Activated CD8-positive, alpha-beta memory T cell treated with anti-CD3 and anti-CD28 coated beads for 36 hours (primary cell): ENCODE measurements around the gene MAP2K5. TPM values are rescaled to one million over a fixed set of nuclear protein-coding genes. Genes with fewer than 3 reads are reported as not detected.

Experiments
- CTCF ChIA-PET: fragments of 350-600 bp; sonication (Branson Sonifier 250); formaldehyde crosslinking; loops from one replicate; lab custom pipeline; 2021; ENCODE audit warnings: antibody characterized with exemption; lab: Charles Lee
- POLR2A ChIA-PET: fragments of 350-600 bp; sonication (Branson Sonifier 250); formaldehyde crosslinking; loops from one replicate; lab custom pipeline; 2021; ENCODE audit warnings: antibody characterized with exemption; lab: Charles Lee
- total RNA-seq, 2 experiments: library from RNA; stranded (reverse); gene quantifications; one replicate each; pipeline ENCODE4 v1.2.3, GENCODE V29; 2021

MAP2K5 gene
- total RNA-seq, 2 experiments from 2014 or later: 19.1 to 20.8 TPM

- CTCF ChIA-PET: no interaction called here
These were observed 8.0 kb downstream of the MAP2K5 start for GRCh38 chr15:67550522-67550921.

DNA sequence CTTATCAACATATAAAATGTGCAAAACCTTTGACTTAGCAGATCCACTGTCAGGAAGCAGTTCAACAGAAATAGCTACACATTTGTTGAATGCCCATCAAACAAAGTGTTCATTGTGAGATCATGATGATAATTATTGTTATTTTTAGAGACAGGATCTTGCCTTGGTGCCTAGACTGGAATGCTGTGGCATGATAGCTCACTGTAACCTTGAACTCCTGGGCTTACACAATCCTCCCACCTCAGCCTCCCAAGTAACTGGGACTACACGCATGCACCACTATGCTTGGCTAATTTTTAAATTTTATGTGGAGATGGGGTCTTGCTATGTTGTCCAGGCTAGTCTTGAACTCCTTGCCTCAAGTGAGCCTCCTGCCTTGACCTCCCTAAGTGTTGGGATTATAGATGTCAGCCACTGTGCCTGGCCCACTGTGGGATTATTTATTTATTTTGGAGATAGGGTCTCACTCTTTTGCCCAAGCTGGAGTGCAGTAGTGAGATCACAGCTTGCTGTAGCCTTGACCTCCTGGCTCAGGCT lies 8.8 kb downstream of the MAP2K5 start:
- ChIA-PET CTCF (no interaction called here), POLR2A (no interaction called here)

More at GRCh38 chr15:67550522-67550921, 8.0 kb downstream of the MAP2K5 start:
- POLR2A ChIA-PET: no interaction called here

DNA sequence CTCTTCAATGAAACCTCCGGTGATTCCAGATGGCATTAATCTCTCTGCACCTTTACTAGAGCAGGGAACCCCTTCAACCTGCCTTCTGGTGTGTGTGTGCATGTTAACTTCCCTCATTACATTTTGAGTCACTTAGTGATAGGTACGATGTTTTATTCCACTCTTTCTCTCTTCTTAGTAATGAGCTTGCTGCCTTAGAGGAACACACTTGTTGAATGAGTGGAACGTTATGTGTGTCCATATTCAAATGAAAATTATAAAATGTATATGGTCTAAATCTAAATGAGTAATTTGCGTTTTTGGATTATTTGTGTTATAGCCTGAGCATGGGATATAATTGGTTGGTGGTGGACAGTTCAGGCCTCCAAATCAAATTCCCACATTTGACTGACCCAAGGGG lies 12.1 kb downstream of the MAP2K5 start:
- CTCF ChIA-PET: no interaction called here
- POLR2A ChIA-PET: no interaction called here

DNA sequence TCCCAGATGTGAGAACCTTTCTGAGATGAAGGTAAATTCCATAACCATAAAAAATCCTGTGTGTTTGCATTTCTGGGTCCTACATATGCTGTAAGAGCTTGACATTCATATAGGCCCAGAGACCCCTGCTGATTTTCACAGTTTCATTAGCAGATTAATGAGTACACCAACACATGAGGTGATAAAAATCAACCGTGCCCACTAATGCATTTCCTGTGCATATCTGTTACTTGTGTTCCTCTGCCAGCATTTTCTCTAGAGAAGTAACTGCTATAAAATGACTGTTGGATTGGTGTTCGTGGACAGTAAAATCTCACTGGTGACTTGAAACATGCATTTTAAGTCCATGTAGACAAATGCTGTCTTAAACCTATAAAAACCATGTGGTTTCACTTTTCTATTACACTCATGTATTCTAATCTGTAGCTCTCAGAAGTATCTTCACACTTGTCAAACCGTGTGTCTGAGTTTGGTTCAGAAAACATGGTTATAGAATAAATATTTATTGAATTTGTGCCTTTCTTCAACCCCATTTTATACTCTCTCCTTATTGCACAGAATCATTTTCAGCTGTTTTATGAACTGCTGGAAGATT lies 14.6 kb downstream of the MAP2K5 start:
- ChIA-PET POLR2A (no interaction called here), CTCF (no interaction called here)

- ChIA-PET POLR2A (no interaction called here), CTCF (no interaction called here)
These were observed 16.0 kb downstream of the MAP2K5 start for GRCh38 chr15:67558502-67558901.

GRCh38 chr15:67559158-67559557 lies 16.7 kb downstream of the MAP2K5 start:
- CTCF ChIA-PET: no interaction called here
- POLR2A ChIA-PET: no interaction called here

GRCh38 chr15:67559576-67559975 lies 17.1 kb downstream of the MAP2K5 start:
- ChIA-PET POLR2A (no interaction called here), CTCF (no interaction called here)

DNA sequence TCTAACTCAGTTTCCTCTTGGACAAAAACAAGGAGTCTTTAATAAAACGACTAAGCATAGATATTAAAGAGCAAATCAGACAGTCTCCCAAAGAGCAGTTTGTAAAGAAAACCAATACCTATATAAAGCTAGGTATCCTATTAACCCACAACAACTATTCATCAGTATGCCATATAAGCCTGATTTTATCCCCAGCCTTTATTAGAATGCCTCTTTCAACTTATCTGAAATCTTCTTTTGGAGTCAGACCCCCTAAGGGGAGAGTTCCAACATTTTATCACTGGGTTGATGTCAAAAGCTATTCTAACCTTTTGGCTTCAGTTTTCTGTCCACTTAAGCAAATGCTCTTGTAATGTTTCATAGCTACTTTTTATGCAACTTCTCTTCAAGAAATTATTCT lies 17.8 kb downstream of the MAP2K5 start:
- ChIA-PET CTCF (no interaction called here), POLR2A (no interaction called here)

GRCh38 chr15:67563092-67563491 lies 20.6 kb downstream of the MAP2K5 start:
- POLR2A ChIA-PET: no interaction called here
- CTCF ChIA-PET: no interaction called here

GRCh38 chr15:67564021-67564967 lies 21.8 kb downstream of the MAP2K5 start:
- POLR2A ChIA-PET: interaction anchor here (0.7 kb wide), 1 partner anchor 25 kb away, joined by 4 read pairs; no protein-coding TSS in a partner anchor
- CTCF ChIA-PET: no interaction called here

GRCh38 chr15:67564968-67565345 lies 22.5 kb downstream of the MAP2K5 start:
- ChIA-PET POLR2A (interaction anchor here (0.5 to 0.7 kb wide), 2 partner anchors 26 to 129 kb away, joined by 4 read pairs; no protein-coding TSS in a partner anchor), CTCF (no interaction called here)

- ChIA-PET CTCF (no interaction called here), POLR2A (no interaction called here)
These were observed 27.2 kb downstream of the MAP2K5 start for GRCh38 chr15:67569668-67570067.

GRCh38 chr15:67570875-67571647 lies 28.6 kb downstream of the MAP2K5 start:
- ChIA-PET CTCF (no interaction called here), POLR2A (no interaction called here)

DNA sequence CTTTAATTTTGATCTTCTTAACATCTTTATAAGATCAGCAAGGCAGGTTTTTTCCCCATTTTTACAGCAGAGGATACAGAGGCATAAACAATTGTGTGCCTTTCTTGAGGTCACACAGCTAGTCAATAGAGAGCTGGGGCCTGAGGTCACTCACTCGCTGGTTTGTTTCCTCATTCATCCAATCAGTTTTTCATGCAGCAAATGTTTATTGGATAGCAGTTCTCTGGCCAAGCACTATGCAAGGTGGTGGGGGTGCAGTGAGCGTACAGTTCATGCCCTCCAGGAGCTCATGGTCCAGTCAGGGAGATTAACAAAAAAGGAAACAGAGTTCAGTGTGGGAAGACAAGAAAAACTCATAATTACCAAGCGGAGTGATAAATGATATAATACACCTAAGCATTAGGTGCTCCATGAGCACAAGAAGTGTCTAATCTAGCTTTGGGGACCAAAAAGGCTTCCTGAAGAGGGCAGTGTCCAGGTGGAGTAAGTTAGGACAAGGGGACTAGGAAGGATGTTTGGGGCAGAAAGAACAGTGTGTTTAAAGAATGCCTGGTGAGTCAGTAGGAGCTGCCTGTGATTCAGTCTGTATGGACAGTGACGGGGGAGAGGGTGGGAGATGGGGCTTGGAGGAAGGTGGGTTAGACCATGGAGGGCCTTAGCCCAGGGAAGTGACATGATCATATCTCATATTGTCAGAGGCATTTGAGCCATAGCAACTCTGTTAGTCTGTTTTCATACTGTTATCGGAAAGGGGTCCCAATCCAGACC lies 29.3 kb downstream of the MAP2K5 start:
- ChIA-PET CTCF (no interaction called here), POLR2A (no interaction called here)

GRCh38 chr15:67573194-67573593 lies 30.7 kb downstream of the MAP2K5 start:
- ChIA-PET CTCF (no interaction called here), POLR2A (no interaction called here)

- ChIA-PET CTCF (no interaction called here), POLR2A (no interaction called here)
These were observed 32.6 kb downstream of the MAP2K5 start for GRCh38 chr15:67575039-67575502.

GRCh38 chr15:67578020-67578600 lies 35.6 kb downstream of the MAP2K5 start:
- ChIA-PET CTCF (no interaction called here), POLR2A (no interaction called here)

- CTCF ChIA-PET: no interaction called here
- POLR2A ChIA-PET: interaction anchor here (0.7 kb wide), 1 partner anchor 97 kb away, joined by 3 read pairs; no protein-coding TSS in a partner anchor
These were observed 36.7 kb downstream of the MAP2K5 start for GRCh38 chr15:67579164-67579563.

DNA sequence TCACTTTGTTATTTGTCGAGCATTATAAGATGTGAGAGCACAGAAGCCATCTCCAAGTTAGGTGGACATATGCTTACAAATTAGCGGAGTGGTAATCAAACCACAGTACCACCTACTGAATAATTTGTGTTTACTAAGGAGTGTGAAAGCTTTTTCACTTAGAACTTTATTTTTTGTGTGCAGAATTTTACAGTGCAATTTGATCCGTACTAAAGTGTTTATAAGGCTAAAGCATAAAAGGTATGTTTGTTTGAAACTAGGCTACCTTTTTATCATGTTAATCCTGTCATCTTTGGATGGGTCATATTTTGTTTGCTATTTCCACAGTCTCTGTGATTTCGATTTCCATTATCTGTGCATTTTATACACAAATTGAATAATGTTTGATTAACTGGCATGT lies 37.5 kb downstream of the MAP2K5 start:
- ChIA-PET POLR2A (no interaction called here), CTCF (no interaction called here)
